ENCODE results near the gene TCHP. TPM values are rescaled to one million over a fixed set of nuclear protein-coding genes. Genes with fewer than 3 reads are reported as not detected.

The TCHP gene
- total RNA-seq, 1 donor from 2014 or later = 15.0 TPM

GRCh38 chr12:109947521-109947920 is 47.4 kb downstream of the TCHP start:
- H3K27me3 ChIP-seq (ENCODE audit: control insufficient read depth, insufficient read depth, low read length) = no peaks in the 10 kb centered on the region
- DNase-seq (ENCODE audit: low read depth) = no peak
- H3K36me3 ChIP-seq (ENCODE audit: control insufficient read depth, insufficient read depth, low read length) = peaks cover 2% of the 10 kb centered on the region
- no peak for TF ChIP-seq CTCF (IDR thresholded peaks at IDR 0.05; ENCODE audit: insufficient read depth, low read length, poor library complexity, severe bottlenecking)
- H3K4me3 ChIP-seq (ENCODE audit: low read depth, low read length) = no peak overlapping the region

GRCh38 chr12:109948368-109948767 is 48.3 kb downstream of the TCHP start:
- DNase-seq (ENCODE audit: low read depth) = no peak
- TF ChIP-seq CTCF (IDR thresholded peaks at IDR 0.05; ENCODE audit: insufficient read depth, low read length, poor library complexity, severe bottlenecking) = no peak
- Histone ChIP-seq H3K4me3 (ENCODE audit: low read depth, low read length) (no peak overlapping the region), H3K36me3 (ENCODE audit: control insufficient read depth, insufficient read depth, low read length) (peaks cover 4% of the 10 kb centered on the region), H3K27me3 (ENCODE audit: control insufficient read depth, insufficient read depth, low read length) (no peaks in the 10 kb centered on the region)

- TF ChIP-seq CTCF (IDR thresholded peaks at IDR 0.05; ENCODE audit: insufficient read depth, low read length, poor library complexity, severe bottlenecking) = no peak
- Histone ChIP-seq H3K36me3 (ENCODE audit: control insufficient read depth, insufficient read depth, low read length) (peaks cover 4% of the 10 kb centered on the region), H3K27me3 (ENCODE audit: control insufficient read depth, insufficient read depth, low read length) (no peaks in the 10 kb centered on the region), H3K4me3 (ENCODE audit: low read depth, low read length) (no peak overlapping the region)
- DNase-seq (ENCODE audit: low read depth) = peak; percentile 70
Measured at GRCh38 chr12:109949089-109949488, 49.0 kb downstream of the TCHP start.

- DNase-seq (ENCODE audit: low read depth) = no peak
- H3K27me3 ChIP-seq (ENCODE audit: control insufficient read depth, insufficient read depth, low read length) = no peaks in the 10 kb centered on the region
- no peak for TF ChIP-seq CTCF (IDR thresholded peaks at IDR 0.05; ENCODE audit: insufficient read depth, low read length, poor library complexity, severe bottlenecking)
- peaks cover 4% of the 10 kb centered on the region for H3K36me3 ChIP-seq (ENCODE audit: control insufficient read depth, insufficient read depth, low read length)
- H3K4me3 ChIP-seq (ENCODE audit: low read depth, low read length) = no peak overlapping the region
Measured at GRCh38 chr12:109950625-109951024, 50.6 kb downstream of the TCHP start.

- Histone ChIP-seq H3K27me3 (ENCODE audit: control insufficient read depth, insufficient read depth, low read length) (no peaks in the 10 kb centered on the region), H3K4me3 (ENCODE audit: low read depth, low read length) (no peak overlapping the region), H3K36me3 (ENCODE audit: control insufficient read depth, insufficient read depth, low read length) (peaks cover 4% of the 10 kb centered on the region)
- no peak for TF ChIP-seq CTCF (IDR thresholded peaks at IDR 0.05; ENCODE audit: insufficient read depth, low read length, poor library complexity, severe bottlenecking)
- peak; percentile 85 for DNase-seq (ENCODE audit: low read depth)
Measured at GRCh38 chr12:109951136-109951535, 51.1 kb downstream of the TCHP start.

GRCh38 chr12:109951751-109952150 is 51.7 kb downstream of the TCHP start:
- peak; percentile 90 for DNase-seq (ENCODE audit: low read depth)
- H3K36me3 ChIP-seq (ENCODE audit: control insufficient read depth, insufficient read depth, low read length) = peaks cover 4% of the 10 kb centered on the region

More at GRCh38 chr12:109951751-109952150, 51.7 kb downstream of the TCHP start:
- Histone ChIP-seq H3K4me3 (ENCODE audit: low read depth, low read length) (no peak overlapping the region), H3K27me3 (ENCODE audit: control insufficient read depth, insufficient read depth, low read length) (no peaks in the 10 kb centered on the region)
- peak; percentile 18 for TF ChIP-seq CTCF (IDR thresholded peaks at IDR 0.05; ENCODE audit: insufficient read depth, low read length, poor library complexity, severe bottlenecking)

Measured in kidney epithelial cell (primary cell).